ENCODE measurements around the gene HTR4.

DNA sequence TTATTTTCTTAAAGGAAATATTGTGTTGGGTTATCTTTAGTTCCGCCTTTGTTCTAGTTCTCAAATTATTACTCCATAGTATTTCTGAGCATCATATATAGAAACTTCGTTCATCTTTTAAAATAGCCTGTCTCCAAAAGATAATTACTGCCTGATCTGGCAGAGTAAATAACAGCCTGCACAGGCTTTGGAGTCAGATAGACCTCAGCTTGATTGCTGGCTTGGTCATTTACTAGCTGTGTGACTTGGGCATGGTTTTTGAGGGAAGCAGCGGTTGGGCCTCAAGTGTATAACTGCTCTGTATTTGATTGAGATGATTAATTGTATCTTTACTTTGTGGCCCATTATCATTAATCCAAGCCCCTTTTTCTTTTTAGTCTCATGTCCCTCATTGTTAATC lies 220.5 kb downstream of the HTR4 start:
- TF ChIP-seq, protein P1, sequence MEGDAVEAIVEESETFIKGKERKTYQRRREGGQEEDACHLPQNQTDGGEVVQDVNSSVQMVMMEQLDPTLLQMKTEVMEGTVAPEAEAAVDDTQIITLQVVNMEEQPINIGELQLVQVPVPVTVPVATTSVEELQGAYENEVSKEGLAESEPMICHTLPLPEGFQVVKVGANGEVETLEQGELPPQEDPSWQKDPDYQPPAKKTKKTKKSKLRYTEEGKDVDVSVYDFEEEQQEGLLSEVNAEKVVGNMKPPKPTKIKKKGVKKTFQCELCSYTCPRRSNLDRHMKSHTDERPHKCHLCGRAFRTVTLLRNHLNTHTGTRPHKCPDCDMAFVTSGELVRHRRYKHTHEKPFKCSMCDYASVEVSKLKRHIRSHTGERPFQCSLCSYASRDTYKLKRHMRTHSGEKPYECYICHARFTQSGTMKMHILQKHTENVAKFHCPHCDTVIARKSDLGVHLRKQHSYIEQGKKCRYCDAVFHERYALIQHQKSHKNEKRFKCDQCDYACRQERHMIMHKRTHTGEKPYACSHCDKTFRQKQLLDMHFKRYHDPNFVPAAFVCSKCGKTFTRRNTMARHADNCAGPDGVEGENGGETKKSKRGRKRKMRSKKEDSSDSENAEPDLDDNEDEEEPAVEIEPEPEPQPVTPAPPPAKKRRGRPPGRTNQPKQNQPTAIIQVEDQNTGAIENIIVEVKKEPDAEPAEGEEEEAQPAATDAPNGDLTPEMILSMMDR (IDR thresholded peaks at IDR 0.05): no peak
- TF ChIP-seq POLR2A (IDR thresholded peaks at IDR 0.05) (no peak), EP300 (IDR thresholded peaks at IDR 0.05) (no peak)
